NCI-H226 (cell line): ENCODE data around the gene ARL1.
"Not testable (repeated sequence)": the region's sequence is repeated elsewhere in the genome, so short reads cannot be mapped to it uniquely, and the experiment has no call there.

Source experiments
- DNase-seq: peaks from one replicate; pipeline ENCODE4 v3.0.0-alpha.2; 2015

The ARL1 gene

DNA sequence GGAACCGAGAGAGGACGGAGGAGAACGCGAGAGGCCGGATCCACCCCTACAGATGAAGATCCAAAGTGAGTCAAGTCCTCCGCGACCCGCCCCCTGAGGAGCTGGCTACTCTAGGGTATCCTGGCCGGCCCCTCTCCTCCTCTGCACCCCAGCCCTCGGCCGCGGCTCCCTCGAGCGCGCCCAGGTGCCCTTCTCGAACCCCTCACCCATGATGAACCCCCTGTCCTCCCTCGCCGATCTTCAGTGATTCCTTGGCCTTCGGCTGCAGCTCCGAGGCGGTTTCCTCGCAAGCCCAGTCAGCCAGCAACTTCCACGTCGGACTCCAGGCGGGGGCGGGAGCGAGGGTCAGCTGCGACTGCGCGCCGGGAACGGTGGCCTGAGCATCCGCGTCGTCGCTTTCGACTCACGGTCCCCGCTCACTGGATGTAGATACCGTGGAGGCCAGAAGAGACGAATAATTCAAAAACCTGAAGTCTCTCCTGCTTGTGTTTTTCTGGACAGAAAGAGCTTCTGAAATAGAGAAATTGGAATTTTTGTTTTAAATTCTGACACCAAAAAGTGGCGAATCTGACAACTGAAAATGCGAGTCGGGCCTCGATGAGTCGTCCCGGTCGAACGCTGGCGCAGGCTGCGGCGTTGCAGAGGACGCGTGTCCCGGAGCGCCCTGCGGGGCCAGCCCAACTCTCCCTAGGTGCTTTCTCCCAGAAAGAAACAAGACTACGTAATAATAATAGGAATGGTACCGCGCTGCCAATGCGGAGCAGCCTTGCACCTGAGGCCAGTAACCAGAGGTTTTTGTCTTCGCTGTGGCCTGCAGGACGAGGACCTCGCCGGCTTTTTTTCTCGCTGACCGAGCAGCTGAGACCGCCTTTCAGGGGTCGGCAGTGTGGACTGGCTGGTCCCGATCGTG, at the start of gene ARL1:
TSS of gene ARL1 (minus strand) at position 337 of the 910 bp plus-strand sequence. CDS start at position 210, 127 bp downstream.
- peak; percentile 73 for DNase-seq

DNA sequence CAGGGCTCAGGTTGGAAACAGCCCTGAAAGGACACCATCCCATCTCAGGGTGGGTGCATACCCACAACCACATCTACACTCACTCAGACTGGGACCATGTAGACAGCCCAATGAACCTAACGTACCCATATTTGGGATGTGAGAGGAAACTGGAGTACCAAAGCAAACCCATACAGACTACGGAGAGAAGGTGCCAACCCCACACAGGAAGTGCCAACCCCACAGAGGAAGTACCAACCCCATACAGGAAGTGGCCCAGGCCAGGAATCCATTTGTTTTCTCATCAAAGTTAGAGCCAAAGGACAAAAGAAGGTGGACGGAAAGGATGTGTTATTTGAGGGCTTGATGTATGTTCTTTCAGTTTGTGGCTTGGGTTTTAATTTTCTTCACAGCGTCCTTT, 48.1 kb upstream of the ARL1 start:
- DNase-seq: no peak

GRCh38 chr12:101441461-101442224, 34.1 kb upstream of the ARL1 start:
- no peak for DNase-seq

DNA sequence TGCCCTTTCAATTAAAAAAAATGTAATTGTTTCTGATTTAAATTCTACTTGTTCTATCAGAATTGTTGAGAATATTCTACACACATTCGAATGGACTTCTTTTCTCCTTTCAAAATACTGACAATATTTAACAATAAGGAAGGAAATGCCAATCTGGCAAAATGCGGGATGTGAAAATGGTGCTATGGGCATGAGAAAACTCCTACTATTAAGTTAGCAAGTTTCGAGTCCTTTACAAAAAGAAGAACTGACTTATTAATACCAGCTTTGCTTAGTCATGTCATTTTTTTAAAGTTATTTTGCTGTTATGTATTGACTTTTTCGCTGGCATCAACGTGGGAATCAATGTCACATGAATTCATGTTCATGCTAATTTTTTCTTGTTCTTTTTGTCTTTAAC, 31.7 kb upstream of the ARL1 start:
- DNase-seq: no peak

- no peak for DNase-seq
Observed at GRCh38 chr12:101436136-101436535, 28.6 kb upstream of the ARL1 start.

GRCh38 chr12:101430456-101430855, 22.9 kb upstream of the ARL1 start:
- no peak for DNase-seq

- DNase-seq: no peak
Observed at GRCh38 chr12:101424620-101425019, 17.0 kb upstream of the ARL1 start.

- DNase-seq: not testable (repeated sequence)
Observed at GRCh38 chr12:101422066-101422465, 14.5 kb upstream of the ARL1 start.

- DNase-seq: no peak
Observed at GRCh38 chr12:101415228-101415627, 7.7 kb upstream of the ARL1 start.

GRCh38 chr12:101414533-101415119, 7.1 kb upstream of the ARL1 start:
- peak; percentile 24 for DNase-seq

- not testable (repeated sequence) for DNase-seq
Observed at GRCh38 chr12:101410169-101410568, 2.6 kb upstream of the ARL1 start.

GRCh38 chr12:101407049-101407435, 530 bp downstream of the ARL1 start:
- DNase-seq: no peak

DNA sequence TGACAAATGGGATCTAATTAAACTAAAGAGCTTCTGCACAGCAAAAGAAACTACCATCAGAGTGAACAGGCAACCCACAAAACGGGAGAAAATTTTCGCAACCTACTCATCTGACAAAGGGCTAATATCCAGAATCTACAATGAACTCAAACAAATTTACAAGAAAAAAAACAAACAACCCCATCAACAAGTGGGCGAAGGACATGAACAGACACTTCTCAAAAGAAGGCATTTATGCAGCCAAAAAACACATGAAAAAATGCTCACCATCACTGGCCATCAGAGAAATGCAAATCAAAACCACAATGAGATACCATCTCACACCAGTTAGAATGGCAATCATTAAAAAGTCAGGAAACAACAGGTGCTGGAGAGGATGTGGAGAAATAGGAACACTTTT, 16.4 kb downstream of the ARL1 start:
- DNase-seq: not testable (repeated sequence)

- no peak for DNase-seq
Observed at GRCh38 chr12:101379149-101379548, 28.4 kb downstream of the ARL1 start.

DNA sequence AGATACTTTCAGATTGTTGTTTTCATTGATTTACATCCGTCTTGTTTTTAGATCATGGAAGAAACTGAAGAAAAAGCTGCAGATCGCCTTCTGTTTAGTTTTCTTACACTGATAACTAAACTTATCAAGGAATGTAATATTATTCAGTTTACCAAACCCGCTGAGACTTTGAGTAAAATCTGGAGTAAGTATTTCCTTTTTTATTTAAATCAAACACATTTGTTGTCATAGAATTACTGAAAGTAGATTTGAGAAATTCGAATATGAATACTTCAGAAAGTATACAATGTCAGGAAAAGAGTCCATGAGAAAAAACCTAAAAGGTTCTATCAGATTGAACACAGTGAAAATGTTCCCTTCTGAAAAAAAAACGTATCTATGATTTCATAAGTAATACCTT, 32.0 kb downstream of the ARL1 start:
- DNase-seq: no peak

- no peak for DNase-seq
Observed at GRCh38 chr12:101372431-101372830, 35.1 kb downstream of the ARL1 start.

DNA sequence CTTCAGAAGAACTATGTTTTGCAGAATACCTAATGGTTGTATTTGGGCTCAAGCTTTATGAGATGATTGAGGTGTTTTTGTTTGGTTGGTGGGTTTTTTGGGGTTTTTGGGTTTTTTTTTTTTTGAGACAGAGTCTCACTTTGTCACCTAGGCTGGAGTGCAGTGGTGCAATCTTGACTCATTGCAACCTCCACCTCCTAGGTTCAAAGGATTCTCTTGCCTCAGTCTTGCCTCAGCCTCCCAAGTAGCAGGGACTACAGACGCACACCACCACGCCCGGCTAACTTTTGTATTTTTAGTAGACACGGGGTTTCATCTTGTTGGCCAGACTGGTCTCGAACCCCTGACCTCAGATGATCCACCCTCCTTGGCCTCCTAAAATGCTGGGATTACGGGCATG, 39.6 kb downstream of the ARL1 start:
- DNase-seq: no peak

- no peak for DNase-seq
Observed at GRCh38 chr12:101361455-101361854, 46.1 kb downstream of the ARL1 start.

- DNase-seq: no peak
Observed at GRCh38 chr12:101356794-101357193, 50.8 kb downstream of the ARL1 start.

GRCh38 chr12:101351682-101352081, 55.9 kb downstream of the ARL1 start:
- no peak for DNase-seq

GRCh38 chr12:101343893-101344292, 63.7 kb downstream of the ARL1 start:
- DNase-seq: no peak
